HG02642 (cell line): ENCODE measurements around the gene CNN1.
A peak's percentile ranks its signal among the peaks of the same experiment; 100 is the strongest.

ENCODE experiments used
- ATAC-seq: cut with Tn5 transposase; IDR thresholded peaks from one replicate; pipeline ENCODE4 v1.9.1; 2021; ENCODE audit warnings: mild to moderate bottlenecking; ENCODE audit not compliant: unreplicated experiment, poor library complexity

CNN1 gene

DNA sequence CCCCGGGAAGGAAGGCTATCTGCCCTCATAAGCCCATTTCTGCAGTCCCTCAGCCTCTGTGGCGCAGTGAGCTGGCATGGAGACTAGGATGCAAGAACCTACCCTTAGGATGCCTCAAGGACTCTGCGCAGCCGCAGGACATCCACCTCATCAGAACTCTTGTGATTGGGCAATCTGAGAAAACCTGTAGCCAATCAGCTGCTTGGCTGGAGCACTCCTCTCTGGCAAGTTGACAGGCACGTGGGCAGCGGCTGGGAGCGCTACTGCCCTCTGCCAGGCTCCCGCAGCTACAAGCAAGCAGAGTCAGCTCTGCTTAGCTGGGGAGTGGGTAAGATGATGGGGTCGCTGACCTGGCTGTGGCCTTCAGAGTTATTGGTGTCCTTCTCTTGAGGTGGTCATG lies 8.2 kb upstream of the CNN1 start:
- no peak for ATAC-seq

DNA sequence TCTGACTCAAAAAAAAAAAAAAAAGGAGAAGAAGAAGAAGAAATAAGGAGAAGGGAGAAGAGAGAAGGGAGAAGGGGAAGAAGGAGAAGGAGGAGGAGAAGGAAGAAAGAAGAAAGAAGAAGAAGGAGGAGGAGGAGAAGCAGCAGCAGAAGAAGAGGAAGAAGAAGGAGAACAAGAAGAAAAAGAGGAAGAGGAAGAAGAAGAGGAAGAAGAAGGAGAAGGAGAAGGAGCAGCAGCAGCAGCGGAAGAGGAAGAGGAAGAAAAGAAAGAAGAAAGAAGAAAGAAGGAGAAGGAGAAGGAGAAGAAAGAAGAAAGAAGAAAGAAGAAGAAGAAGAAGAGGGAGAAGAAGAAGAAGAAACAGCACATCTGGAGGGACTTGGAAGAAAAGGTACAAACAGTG lies 4.1 kb upstream of the CNN1 start:
- no peak for ATAC-seq

DNA sequence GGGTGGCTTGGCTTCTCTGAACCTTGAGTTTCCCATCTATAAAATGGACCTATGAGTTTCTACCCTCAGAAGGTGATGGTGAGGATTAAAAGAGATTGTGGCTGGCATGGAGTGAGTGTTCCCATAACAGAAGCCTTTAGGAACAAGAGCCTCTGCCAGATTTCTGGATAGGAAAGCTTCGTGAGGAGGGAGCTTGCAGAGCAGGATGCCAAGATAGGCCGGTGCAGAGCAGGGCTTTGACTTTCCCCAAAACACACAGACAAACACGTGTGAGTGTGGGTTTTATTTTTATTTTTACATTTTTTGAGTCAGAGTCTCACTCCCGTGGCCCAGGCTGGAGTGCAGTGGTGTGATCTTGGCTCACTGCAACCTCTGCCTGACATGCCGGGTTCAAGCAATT lies 3.7 kb upstream of the CNN1 start:
- no peak for ATAC-seq

DNA sequence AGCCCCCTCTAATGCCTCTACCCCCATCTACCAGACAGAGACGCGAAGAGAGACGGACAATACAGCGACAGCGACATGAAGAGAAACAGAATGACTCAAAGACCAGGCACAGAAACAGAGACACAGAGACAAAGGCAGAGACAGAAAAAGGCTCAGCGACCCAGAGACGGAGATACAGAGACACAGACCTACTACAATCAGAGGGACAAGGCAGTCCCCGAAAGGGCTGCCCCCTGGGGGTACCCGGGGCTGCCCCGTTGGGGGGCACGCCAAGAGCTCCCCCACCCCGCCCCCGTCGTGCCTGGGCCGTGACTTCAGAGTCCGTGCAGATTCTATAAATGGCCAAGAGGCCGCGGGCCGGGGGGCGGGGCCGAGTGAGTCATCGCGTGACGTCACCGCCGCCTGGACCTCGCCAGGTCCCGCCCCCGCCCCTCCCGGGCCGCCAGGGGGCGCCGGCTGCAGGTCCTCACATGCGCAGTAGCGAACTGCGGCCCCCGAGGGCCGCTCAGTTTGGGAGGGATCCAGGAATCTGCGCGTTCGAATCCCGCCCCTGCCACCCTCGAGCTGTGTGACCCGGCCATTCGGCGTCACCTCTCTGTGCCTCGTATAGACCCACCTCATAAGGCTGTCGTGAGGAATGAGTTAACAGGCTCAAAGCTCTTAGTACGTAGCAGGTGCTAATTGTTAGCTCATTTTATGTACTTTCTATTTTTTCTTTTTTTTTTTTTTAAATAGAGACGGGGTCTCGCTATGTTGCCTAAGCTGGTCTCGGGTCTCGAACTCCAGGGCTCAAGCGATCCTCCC lies 2.7 kb upstream of the CNN1 start:
- peak; percentile 85 for ATAC-seq

DNA sequence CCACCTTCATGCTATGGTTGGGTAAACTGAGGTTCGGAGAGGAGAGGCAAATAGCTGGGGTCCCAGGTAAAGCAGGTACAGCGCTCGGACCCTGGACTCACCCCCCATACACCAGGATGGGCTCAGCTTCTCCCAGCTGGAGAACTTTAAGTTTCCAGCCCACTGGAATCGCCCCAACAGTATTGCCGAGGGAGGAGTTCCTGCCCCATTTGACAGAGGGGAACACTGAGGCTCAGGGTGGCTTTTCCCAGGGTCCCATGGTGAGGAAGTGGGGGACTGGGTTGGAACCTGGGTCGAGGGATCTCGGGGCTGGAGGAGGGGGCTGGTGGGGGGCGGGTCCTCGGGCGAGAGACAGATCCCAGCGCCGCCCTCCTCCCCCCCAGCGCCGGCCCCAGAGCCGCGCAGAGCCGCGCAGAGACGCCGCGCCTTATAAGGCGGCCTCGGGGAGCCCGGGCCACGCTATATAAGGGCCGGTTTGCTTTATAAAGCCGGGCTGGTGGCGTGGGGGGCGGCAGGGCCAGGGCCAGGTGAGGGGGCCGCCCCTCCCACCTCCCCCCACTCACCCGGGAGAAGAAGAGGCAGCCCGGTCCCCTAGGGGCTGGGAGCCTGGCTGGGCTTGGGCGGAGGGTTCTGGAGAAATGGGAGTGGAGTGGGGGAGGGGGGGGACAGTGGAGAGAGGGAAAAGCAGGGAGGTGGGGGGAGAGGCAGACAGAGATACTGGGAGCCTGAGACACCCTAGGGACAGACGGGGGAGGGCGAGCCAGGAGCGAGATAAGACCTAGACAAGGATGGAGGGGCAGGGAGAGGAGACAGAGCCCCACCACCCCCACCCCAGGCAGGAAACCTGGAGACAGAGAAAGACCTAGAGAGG lies 1.1 kb downstream of the CNN1 start:
- no peak for ATAC-seq

DNA sequence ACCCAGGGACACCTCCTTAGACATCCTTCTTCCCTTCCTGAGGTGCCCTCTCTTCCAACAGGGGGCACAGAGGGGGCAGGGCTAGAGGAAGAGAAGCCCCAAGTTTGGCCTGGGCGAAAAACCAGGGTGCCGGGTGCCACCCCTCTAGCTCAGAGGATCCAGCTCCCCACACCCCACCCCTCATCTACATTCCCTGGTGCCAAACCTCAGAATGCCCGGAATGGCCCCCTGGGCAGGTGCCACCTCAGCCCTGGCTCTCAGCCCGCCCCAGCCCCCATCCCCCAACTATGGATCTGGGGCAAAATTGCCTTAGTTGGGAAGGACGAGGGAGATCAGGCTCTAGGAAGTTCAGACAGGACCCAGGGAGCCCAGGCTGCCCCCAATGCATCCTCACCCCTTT lies 2.0 kb downstream of the CNN1 start:
- no peak for ATAC-seq

DNA sequence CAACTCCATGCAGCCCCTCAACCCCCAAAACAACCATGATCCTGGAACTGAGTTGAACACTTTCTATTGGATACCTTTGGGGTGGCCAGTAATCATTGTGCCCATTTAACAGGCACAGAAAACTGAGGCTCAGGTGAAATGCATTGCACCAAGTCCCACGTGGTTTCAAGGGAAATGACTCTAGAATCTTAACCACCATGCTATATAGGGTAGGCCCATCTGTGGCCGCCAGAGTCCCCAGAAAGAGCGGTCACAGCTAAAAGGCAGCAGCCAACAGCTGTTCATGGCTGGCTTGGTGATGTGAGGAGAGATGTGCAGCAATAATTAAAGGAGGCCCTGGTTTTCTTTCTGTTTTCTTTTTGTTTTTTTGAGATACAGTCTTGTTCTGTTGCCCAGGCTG lies 2.6 kb downstream of the CNN1 start:
- no peak for ATAC-seq

DNA sequence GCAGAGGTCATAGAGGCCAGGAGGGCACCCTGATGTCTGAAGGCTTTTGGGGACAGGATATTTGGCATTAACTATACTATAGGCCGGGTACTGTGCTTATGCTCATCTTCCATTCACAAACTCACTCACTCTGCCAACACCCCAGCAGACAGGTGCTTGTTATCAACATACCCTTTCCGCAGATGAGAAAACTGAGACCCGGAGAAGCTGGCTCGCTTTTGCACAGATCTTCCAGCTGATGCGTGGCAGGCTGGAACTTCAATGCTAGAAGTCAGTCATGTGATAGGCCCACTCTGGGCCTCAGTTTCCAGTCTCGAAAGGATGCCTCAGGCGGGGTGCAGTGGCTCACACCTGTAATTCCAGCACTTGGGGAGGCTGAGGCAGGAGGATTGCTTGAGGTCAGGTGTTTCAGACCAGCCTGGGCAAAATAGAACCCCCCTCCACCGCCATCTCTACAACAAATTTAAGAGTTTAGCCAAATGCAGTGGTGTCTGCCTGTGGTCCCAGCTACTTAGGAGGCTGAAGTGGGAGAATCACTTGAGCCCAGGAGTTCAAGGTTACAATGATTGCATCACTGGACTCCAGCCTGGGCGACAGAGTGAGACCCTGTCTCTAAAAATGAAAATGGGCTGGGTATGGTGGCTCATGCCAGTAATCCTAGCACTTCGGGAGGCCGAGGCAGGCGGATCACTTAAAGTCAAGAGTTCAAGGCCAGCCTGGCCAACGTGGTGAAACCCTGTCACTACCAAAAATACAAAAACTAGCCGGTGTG lies 9.5 kb downstream of the CNN1 start:
- ATAC-seq = no peak

DNA sequence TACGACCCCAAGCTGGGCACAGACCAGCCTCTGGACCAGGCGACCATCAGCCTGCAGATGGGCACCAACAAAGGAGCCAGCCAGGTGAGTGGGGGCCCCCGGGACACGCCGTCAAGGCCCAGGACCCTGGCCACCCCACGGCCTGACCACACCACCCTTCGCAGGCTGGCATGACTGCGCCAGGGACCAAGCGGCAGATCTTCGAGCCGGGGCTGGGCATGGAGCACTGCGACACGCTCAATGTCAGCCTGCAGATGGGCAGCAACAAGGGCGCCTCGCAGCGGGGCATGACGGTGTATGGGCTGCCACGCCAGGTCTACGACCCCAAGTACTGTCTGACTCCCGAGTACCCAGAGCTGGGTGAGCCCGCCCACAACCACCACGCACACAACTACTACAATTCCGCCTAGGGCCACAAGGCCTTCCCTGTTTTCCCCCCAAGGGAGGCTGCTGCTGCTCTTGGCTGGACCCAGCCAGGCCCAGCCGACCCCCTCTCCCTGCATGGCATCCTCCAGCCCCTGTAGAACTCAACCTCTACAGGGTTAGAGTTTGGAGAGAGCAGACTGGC lies 10.8 kb downstream of the CNN1 start:
- no peak for ATAC-seq

DNA sequence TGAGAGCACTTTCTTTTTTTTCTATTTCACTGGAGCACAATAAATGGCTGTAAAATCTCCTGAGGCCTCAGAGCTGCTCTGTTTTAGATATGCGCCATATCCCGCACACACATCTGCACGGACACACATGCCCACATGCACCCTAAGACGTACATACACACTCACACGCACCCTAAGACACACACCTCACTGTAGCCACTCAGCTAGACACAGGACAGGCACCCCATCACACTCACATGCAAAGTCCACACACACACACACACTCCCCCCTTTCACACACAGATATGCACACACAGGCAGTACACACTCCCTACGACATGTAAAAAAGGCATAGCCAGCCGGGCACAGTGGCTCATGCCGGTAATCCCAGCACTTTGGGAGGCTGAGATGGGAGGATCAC lies 11.6 kb downstream of the CNN1 start:
- no peak for ATAC-seq

DNA sequence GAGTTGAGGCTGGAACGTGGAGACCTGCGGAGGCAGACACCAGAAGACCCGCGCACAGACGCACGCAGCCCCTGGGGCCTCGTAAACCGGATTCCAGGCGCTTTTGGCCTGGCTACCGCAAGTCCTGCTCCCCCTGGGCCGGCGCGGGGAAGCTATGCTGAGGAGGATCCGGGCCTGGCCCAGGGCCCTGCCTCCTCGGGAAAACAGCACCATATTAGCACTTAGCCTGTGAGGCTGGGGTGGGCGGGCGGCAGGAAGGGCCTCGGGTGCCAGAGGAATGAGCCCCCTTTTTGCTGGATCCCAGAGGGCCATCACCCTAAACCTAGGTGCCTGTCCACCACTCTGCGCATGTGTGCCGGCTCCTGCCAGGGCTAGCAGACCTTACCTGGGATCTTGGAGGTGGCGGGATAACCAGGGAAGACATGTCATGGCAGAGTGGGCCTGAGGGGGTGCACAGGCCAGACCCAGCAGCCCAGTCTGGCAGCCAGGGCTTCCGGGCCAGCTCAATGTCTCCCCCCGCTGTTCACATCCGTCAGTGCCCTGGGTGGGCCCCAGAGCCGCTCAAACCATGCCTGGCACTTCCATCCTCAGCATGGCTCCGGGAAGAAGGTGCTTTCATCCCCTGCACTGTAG lies 13.1 kb downstream of the CNN1 start:
- no peak for ATAC-seq

DNA sequence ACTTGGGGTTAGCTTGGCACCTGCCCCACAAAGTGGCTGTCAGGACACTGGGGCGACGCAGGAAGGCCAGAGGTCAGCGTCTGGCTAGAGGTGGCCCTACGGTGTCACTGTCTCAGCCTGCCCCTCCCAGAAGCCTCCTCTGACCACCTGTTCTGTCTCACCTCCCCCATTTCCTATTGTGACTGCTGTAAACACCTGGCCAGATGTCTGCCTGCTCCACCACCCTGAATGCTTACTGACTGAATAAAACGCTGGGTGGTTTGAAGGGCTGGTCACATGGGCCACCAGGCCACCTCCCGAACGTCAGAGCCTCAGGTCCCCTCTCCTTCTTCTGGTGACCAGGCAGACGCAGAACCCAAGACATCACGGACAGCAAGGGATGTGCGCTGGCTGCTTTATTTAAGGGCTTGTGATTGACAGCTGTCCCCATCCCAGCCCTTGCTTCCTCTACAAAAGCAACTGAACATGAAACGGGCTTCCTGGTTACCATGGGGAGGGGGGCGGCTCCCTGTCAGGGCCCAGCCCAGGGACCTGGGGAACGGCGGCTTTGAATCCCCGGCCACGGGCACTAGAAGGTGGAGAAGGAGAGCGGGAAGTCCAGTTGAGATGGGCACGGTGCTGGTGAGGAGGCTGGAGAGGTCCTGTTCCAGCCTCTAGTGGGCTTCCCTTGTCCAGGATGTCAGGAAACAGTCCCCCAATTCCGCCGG lies 14.2 kb downstream of the CNN1 start:
- ATAC-seq = no peak

DNA sequence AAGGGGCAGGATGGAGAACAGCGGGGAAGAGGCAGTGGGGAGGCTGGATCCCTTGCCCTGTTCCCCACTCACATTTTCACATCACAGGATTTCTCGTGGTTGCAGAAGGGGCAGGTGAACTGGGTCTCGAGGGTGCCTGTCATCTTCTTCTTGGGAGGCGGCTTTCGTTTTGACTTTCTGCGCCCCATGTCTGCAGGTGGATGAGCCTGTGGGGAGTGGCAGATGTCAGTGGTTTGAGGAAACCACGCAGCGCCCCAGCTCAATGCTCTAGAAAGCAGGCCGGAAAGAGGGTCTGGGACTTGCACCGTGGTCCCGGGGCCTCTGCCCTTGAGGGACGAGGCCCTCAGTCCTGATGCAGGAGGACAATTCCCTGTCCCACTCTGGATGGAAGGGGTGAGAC lies 15.5 kb downstream of the CNN1 start:
- ATAC-seq = no peak

DNA sequence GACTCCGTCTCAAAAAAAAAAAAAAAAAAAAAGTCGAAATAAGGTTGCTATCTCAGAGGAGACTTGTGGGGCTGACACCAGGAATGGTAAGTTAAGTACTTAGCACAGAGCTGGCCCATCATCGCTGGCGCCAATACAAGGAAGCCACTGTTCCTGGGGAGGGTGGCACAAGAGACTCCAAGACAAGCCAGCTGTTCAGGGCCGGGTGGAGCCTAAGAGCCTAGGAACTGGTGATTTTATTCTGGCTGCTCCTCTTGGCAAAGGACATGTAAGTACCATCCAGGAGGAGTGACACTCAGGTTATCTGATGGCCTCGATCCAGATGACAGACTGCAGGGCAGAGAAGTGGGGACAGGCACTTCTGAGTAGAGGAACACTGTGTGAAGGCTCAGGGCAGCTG lies 16.6 kb downstream of the CNN1 start:
- no peak for ATAC-seq

DNA sequence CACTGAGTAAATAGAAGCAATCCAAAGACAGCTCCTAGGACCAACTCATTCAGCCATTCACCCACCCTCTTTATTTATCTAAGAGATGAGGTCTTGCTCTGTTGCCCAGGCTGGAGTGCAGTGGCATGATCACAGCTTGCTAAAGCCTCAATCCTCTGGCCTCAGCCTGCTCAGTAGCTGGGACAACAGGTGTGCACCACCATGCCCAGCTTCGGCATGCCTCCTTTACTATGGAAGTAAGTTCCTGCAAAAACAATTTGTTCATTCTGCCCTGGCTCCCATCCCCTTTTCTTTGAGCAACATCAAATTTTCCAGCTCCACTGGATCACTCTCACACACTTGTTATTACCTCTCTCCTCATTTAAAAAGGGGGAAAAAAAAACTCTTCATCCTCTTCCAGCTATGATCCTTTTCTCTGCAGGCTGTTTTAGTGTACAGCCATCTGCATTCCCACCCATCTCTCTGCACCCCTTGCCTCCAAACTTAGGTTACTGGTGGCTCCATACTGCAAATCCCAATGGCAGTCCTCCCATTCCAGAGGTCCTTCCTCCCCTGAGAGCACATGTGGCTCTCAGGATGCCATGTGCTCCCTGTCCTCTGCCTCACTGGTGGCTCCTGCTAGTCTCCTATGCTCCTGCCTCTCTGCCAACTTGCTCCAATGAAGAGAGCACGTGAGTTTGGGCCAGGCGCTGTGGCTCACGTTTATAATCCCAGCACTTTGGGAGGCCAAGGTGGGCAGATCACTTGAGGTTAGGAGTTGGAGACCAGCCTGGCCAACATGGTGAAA lies 18.2 kb downstream of the CNN1 start:
- ATAC-seq = no peak

DNA sequence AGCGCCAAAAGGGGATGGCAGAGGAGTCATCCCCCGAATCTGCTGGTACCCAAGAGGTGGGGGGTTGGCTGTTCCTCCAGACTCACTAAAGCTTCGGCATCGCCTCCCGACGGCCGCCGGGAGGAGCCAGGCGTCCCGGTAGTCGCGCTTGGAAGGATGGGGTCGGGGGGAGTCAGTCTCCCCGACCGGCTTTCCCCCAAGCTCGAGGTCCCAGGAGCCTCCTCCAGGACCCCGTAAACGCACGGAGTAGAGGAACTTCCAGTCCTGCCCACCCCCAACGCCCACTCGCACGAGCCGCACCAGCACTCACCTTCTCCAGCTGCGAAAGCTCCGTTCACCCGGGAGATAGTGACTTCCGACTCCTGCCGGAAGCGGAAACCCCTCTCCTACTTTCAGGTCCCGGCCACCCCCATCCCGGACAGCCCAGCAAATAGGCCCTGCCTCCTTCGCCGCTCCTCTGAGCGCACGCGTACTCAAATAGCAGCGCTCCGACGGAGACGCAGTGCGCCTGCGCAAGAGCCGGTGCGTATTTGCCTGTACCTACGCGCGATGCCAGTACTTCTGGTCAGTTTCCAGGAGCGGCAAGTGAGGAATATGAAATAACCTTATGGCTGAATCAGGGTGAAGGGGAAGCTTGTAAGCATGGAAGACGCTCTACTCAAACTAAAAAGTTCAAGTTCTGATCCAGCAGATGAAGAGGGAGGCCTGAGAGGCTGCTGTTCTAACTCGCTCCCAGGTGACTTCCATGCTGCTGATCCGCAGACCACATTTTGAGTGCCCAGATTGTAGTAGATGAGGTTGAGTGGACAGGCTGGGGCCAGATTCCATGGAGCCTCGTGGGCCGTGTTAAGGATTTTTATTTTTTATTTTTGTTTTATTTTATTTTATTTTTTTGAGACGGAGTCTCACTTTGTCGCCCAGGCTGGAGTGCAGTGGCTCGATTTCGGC lies 20.5 kb downstream of the CNN1 start, which contains the start of gene ELOF1:
Gene ELOF1 (minus strand): TSS at position 350 of the 948 bp plus-strand sequence. CDS start 4,883 bp downstream, outside the sequence.
- peak; percentile 89 for ATAC-seq

DNA sequence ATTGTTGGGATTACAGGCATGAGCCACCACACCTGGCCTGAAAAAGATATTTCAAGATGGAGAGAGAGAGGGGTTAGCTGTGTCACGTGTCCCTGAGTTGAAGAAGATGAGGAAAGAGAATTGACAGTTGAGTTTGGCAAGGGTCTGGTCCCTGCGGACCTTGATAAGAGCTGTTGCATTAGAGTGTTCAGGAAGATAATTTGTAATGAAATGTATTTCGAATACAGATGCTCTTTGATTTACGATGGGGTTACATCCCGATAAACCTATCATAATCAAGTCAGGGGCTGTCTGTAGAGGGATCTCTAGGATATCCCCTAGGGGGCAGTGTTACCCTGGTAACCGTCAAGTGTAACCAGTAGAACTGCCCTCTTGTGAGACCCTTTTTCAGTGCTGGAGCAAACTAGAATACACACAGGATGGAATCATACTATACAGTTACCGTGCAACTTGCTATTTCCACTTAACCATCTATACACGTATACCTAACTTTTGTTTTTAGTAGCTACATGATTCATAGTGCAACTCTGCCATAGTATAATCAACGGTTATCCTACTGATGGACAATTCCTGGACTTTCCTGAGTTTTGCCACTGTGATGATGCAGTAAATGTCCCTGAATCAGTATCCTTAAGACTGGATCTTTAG lies 21.9 kb downstream of the CNN1 start:
- no peak for ATAC-seq
